ENCODE results near the gene CUL2.

CUL2 gene

GRCh38 chr10:35090162-35090954 is at the start of gene CUL2:
Gene CUL2 (minus strand): TSS chr10:35090341. CDS start chr10:35071317, 19,024 bp downstream.
- DNase-seq (ENCODE audit: low spot score) = peak; percentile 78
- FAIRE-seq = no peak

- no peak for FAIRE-seq
- no peak for DNase-seq (ENCODE audit: low spot score)
Observed at GRCh38 chr10:35136263-35136815, 46.2 kb upstream of the CUL2 start.

GRCh38 chr10:35135861-35136260 is 45.7 kb upstream of the CUL2 start:
- FAIRE-seq (no peak), DNase-seq (ENCODE audit: low spot score) (no peak)

GRCh38 chr10:35133586-35133985 is 43.4 kb upstream of the CUL2 start:
- FAIRE-seq = no peak
- no peak for DNase-seq (ENCODE audit: low spot score)

GRCh38 chr10:35132727-35133126 is 42.6 kb upstream of the CUL2 start:
- DNase-seq (ENCODE audit: low spot score) (no peak), FAIRE-seq (no peak)

GRCh38 chr10:35130663-35131062 is 40.5 kb upstream of the CUL2 start:
- DNase-seq (ENCODE audit: low spot score) (no peak), FAIRE-seq (no peak)

GRCh38 chr10:35129185-35129674 is 39.1 kb upstream of the CUL2 start:
- FAIRE-seq = no peak
- no peak for DNase-seq (ENCODE audit: low spot score)

- FAIRE-seq (no peak), DNase-seq (ENCODE audit: low spot score) (peak; percentile 22)
Observed at GRCh38 chr10:35127289-35127891, 37.2 kb upstream of the CUL2 start.

- DNase-seq (ENCODE audit: low spot score) = peak; percentile 91
- FAIRE-seq = peak; percentile 51
Observed at GRCh38 chr10:35126530-35127288, 36.6 kb upstream of the CUL2 start, which contains the start of gene CREM. Gene CREM (plus strand): TSS chr10:35126846. CDS start chr10:35137836, 10,990 bp downstream.

- FAIRE-seq = no peak
- DNase-seq (ENCODE audit: low spot score) = no peak
Observed at GRCh38 chr10:35126062-35126529, 36.0 kb upstream of the CUL2 start.

- FAIRE-seq (no peak), DNase-seq (ENCODE audit: low spot score) (no peak)
Observed at GRCh38 chr10:35124540-35124939, 34.4 kb upstream of the CUL2 start.

GRCh38 chr10:35119378-35119777 is 29.2 kb upstream of the CUL2 start:
- FAIRE-seq = no peak
- no peak for DNase-seq (ENCODE audit: low spot score)

GRCh38 chr10:35112571-35112970 is 22.4 kb upstream of the CUL2 start:
- DNase-seq (ENCODE audit: low spot score) (no peak), FAIRE-seq (no peak)

GRCh38 chr10:35103882-35104281 is 13.7 kb upstream of the CUL2 start:
- FAIRE-seq = no peak
- DNase-seq (ENCODE audit: low spot score) = no peak

GRCh38 chr10:35097510-35097909 is 7.4 kb upstream of the CUL2 start:
- FAIRE-seq (no peak), DNase-seq (ENCODE audit: low spot score) (no peak)

- FAIRE-seq (no peak), DNase-seq (ENCODE audit: low spot score) (no peak)
Observed at GRCh38 chr10:35096312-35096711, 6.2 kb upstream of the CUL2 start.

GRCh38 chr10:35092851-35093250 is 2.7 kb upstream of the CUL2 start:
- FAIRE-seq (no peak), DNase-seq (ENCODE audit: low spot score) (no peak)

- FAIRE-seq (no peak), DNase-seq (ENCODE audit: low spot score) (no peak)
Observed at GRCh38 chr10:35091994-35092790, 2.1 kb upstream of the CUL2 start.

- no peak for FAIRE-seq
- no peak for DNase-seq (ENCODE audit: low spot score)
Observed at GRCh38 chr10:35089611-35090161, 455 bp downstream of the CUL2 start.

GRCh38 chr10:35083242-35083641 is 6.9 kb downstream of the CUL2 start:
- DNase-seq (ENCODE audit: low spot score) = no peak
- FAIRE-seq = no peak
